Keratinocyte (primary cell): ENCODE results near the gene NFATC1.

Source experiments
- EZH2 ChIP-seq: IDR thresholded peaks from one replicate; pipeline ENCODE4 v1.6.1; 2012; ENCODE audit warnings: inconsistent platforms, mild to moderate bottlenecking, low read length, moderate library complexity
- TF ChIP-seq, protein P1 (sequence below), 3 experiments: IDR thresholded peaks in 1 of 3; conservative IDR thresholded peaks in 1 of 3; optimal IDR thresholded peaks in 1 of 3; 2 replicates in 2 of 3; 3 replicates in 1 of 3; pipeline versions ENCODE3 to v1.5.1; 2011; ENCODE audit warnings: low read length in 3 of 3, mild to moderate bottlenecking in 3 of 3, moderate library complexity in 2 of 3, control low read depth in 1 of 3, inconsistent platforms in 1 of 3; ENCODE audit not compliant: insufficient read depth in 2 of 3; ENCODE audit errors: extremely low read depth in 1 of 3

DNA sequence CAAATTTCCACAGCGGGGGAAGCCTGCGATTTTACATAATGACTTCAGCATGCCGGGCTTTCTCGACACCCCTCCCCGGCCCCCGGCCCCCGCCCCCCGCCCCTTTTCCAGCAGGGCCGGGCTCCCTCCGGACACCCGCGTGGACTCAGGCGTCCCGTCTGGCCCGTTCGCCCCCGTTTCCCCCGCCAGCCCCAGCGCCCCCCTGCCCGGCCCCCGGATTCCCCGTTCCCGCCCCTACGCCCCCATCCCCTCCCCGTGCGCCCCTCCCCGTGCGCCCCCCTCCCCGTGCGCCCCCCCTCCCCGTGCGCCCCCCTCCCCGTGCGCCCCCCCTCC, 456 bp upstream of the NFATC1 start:
- TF ChIP-seq, protein P1, sequence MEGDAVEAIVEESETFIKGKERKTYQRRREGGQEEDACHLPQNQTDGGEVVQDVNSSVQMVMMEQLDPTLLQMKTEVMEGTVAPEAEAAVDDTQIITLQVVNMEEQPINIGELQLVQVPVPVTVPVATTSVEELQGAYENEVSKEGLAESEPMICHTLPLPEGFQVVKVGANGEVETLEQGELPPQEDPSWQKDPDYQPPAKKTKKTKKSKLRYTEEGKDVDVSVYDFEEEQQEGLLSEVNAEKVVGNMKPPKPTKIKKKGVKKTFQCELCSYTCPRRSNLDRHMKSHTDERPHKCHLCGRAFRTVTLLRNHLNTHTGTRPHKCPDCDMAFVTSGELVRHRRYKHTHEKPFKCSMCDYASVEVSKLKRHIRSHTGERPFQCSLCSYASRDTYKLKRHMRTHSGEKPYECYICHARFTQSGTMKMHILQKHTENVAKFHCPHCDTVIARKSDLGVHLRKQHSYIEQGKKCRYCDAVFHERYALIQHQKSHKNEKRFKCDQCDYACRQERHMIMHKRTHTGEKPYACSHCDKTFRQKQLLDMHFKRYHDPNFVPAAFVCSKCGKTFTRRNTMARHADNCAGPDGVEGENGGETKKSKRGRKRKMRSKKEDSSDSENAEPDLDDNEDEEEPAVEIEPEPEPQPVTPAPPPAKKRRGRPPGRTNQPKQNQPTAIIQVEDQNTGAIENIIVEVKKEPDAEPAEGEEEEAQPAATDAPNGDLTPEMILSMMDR (optimal IDR thresholded peaks at IDR 0.05 in 1 of 3, IDR thresholded peaks at IDR 0.05 in 1 of 3, conservative IDR thresholded peaks at IDR 0.05 in 1 of 3; ENCODE audit: extremely low read depth in 1 of 3, insufficient read depth in 2 of 3, low read length in 3 of 3), result no peak
- no peak for TF ChIP-seq EZH2
